Heart right ventricle (tissue), 16 donors: ENCODE results near the gene AP1M1. TPM values are rescaled to one million over a fixed set of nuclear protein-coding genes. Genes with fewer than 3 reads are reported as not detected.

Experiments
- ATAC-seq, 8 donors: fragments of 200-7000 bp; cut with Tn5 transposase; one replicate each; pipeline ENCODE4 v1.9.1; 2020; ENCODE audit warnings: mild to moderate bottlenecking in 8 of 8, moderate library complexity in 8 of 8, moderate number of reproducible peaks in 1 of 8
- DNase-seq, 2 donors: peaks; one replicate each; pipeline ENCODE4 v3.0.0-alpha.2; 2020
- H3K27ac ChIP-seq, 10 donors: fragments of 200-600 bp; sonication (generic) in 2 of 10; one replicate each; pipeline versions ENCODE4 v1.5.0 to v1.8.0; 2020 to 2022; ENCODE audit warnings: mild to moderate bottlenecking in 3 of 10
- H3K27me3 ChIP-seq, 7 donors: fragments of 200-600 bp; one replicate each; pipeline ENCODE4 v1.8.0; 2021 to 2022; ENCODE audit warnings: mild to moderate bottlenecking in 2 of 7
- H3K36me3 ChIP-seq, 9 donors: fragments of 200-600 bp; sonication (generic) in 1 of 9; one replicate each; pipeline versions ENCODE4 v1.5.0 to v1.8.0; 2020 to 2022; ENCODE audit warnings: mild to moderate bottlenecking in 2 of 9
- H3K4me1 ChIP-seq, 9 donors: fragments of 200-600 bp; sonication (generic) in 1 of 9; one replicate each; pipeline versions ENCODE4 v1.5.0 to v1.8.0; 2020 to 2022; ENCODE audit warnings: mild to moderate bottlenecking in 4 of 9
- H3K4me3 ChIP-seq, 10 donors: fragments of 200-600 bp; sonication (generic) in 2 of 10; one replicate each; pipeline versions ENCODE4 v1.5.0 to v1.8.0; 2020 to 2022; ENCODE audit warnings: mild to moderate bottlenecking in 7 of 10, moderate library complexity in 2 of 10
- H3K9me3 ChIP-seq, 11 donors: fragments of 200-600 bp in 10 of 11; sonication (generic) in 2 of 11; one replicate each; pipeline versions ENCODE4 v1.5.0 to v1.8.0; 2013 to 2022; ENCODE audit warnings: mild to moderate bottlenecking in 2 of 11, control low read depth in 1 of 11, moderate library complexity in 1 of 11
- WGBS, 2 donors: extraction: QIAGEN DNeasy Blood & Tissue Kit; methylation state at CpG; one replicate each; pipeline ENCODE4 v1.1.7; 2013; ENCODE audit warnings: inconsistent platforms in 1 of 2; 5-methylcytosine and 5-hydroxymethylcytosine counted together
- intact Hi-C, 10 donors: fragments of 100-400 bp; cut with DNase I; formaldehyde crosslinking; loops; one replicate each; pipeline versions ENCODE4 v1.11.1 to v1.14.2; 2022
- polyA plus RNA-seq, 2 donors: library from polyadenylated mRNA; stranded (reverse); fragments of 200-250 nt; gene quantifications; one replicate each; pipeline ENCODE4 v1.2.3, GENCODE V29; 2013
- total RNA-seq, 10 donors: library from RNA; stranded (reverse); fragmentation: NEBNext Ultra II Directional in 3 of 10; extraction: Animal tissue kit (Norgen Biotek cat#: 25700) in 3 of 10; gene quantifications; one replicate each; pipeline versions ENCODE4 v1.2.1 to v1.2.4, GENCODE V29; 2021 to 2023
- TF ChIP-seq, protein P1 (sequence below), 9 donors: fragments of 200-600 bp; sonication (generic) in 2 of 9; IDR thresholded peaks; one replicate each; pipeline versions ENCODE4 v1.5.0 to v1.8.0; 2021 to 2022; ENCODE audit warnings: antibody characterized with exemption in 9 of 9, mild to moderate bottlenecking in 5 of 9, moderate library complexity in 1 of 9
- donor health status: Arrhythmogenic right ventricular cardiomyopathy.
- donor health status: ischemic (EF 13 %, LVEDD 7.1; RV severe dilation, severe dysfunction).
- donor health status: healthy with polysubstance abuse.
- donor health status: DM: no; HTN: yes; CAD: no.
- donor health status: DM: no; HTN: no; CAD: no.
- donor health status: ischemic (EF 25% LVEDD 6.9; RV normal size, moderate dysfunction).
- donor health status: ischemic (EF 25% LVEDD 5.7; RV mildly dilated, moderate dysfunction).
- donor health status: healthy.
- donor health status: DM: yes; HTN: yes; CAD: no.
- donor health status: Ischemic cardiomyopathy.
- donor health status: ischemic (EF 35%, LVEDD 5.7; RV mildly dilated, moderate dysfunction).
- donor health status: nonischemic (EF 11% LVEDD 7.7; RV severe dilation, severe dysfunction).
- donor health status: DM: yes; HTN: yes; CAD: no.
- donor health status: PGD.
- donor health status: ischemic (EF 29% LVEDD 5.4; RV normal size, mild dysfunction).
- donor health status: nonischemic (EF 23%, LVEDD 6.1; RV moderate dilation, normal function).

Gene AP1M1
- total and polyA plus RNA-seq, 12 donors: 25.5 to 79.0 (median 47.0) TPM

DNA sequence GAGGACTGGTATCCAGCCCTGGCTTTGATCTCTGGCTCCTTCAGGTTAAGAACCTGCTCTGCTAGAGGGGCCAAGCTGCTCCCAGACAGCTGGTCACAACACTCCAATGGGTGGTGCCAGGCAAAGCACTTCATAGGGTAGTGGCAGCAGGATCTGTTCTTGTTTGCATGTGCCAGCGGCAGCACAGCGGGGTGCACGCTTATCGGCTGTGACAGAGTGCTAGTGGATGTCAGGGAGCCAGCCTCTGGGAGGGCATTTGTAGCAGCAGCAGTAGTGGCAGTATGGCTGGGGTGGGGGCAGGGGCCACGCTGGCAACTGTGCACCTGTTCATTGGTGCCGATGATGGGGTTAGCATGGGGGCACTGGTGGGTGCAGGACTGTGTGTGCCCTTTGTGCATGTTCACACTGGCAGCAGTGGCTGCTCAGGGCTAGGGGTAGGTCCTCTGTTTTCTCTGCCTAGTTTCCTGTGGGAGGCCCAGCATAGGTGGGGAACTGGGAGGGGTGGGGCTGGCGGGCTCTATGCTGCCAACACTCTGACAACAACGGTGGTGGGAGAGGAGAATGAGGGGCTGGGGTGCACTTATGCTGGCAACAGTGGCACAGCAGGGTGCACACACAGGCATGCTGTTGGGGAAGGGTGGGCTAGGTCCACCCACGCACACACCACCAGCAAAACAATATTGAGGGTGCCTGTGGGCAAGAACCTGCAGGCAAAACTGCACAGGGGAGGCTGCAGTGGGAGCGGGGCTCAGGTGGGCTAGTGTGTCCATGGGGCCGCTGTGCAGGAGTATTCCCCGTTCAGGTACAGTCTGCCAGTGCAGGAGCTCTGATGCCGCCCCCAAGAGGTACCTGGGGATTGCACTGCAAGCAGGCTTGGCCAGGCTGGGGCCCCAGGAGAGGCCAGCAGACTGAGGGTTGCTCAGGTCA lies 19.3 kb downstream of the AP1M1 start:
- DNase-seq (no peak), ATAC-seq (peak in 6 of 8 donors; percentile 13 to 74 (median 32))
- peaks cover 0 to 96% (median 27%) of the 10 kb centered on the region in 9 donors for H3K36me3 ChIP-seq
- WGBS, 2 donors: 87 to 91% methylated on average over 13 of the region's 13 CpGs
- H3K27me3 ChIP-seq: no peaks in the 10 kb centered on the region
- peaks cover 0 to 10% (median 0%) of the 10 kb centered on the region in 9 donors for H3K4me1 ChIP-seq
- peaks cover 0 to 34% (median 23%) of the 10 kb centered on the region in 11 donors for H3K9me3 ChIP-seq
- no peak overlapping the region for H3K4me3 ChIP-seq
- TF ChIP-seq, protein P1, sequence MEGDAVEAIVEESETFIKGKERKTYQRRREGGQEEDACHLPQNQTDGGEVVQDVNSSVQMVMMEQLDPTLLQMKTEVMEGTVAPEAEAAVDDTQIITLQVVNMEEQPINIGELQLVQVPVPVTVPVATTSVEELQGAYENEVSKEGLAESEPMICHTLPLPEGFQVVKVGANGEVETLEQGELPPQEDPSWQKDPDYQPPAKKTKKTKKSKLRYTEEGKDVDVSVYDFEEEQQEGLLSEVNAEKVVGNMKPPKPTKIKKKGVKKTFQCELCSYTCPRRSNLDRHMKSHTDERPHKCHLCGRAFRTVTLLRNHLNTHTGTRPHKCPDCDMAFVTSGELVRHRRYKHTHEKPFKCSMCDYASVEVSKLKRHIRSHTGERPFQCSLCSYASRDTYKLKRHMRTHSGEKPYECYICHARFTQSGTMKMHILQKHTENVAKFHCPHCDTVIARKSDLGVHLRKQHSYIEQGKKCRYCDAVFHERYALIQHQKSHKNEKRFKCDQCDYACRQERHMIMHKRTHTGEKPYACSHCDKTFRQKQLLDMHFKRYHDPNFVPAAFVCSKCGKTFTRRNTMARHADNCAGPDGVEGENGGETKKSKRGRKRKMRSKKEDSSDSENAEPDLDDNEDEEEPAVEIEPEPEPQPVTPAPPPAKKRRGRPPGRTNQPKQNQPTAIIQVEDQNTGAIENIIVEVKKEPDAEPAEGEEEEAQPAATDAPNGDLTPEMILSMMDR (IDR thresholded peaks at IDR 0.05): no peak
- intact Hi-C loops: no loop called here
- no peak overlapping the region for H3K27ac ChIP-seq

DNA sequence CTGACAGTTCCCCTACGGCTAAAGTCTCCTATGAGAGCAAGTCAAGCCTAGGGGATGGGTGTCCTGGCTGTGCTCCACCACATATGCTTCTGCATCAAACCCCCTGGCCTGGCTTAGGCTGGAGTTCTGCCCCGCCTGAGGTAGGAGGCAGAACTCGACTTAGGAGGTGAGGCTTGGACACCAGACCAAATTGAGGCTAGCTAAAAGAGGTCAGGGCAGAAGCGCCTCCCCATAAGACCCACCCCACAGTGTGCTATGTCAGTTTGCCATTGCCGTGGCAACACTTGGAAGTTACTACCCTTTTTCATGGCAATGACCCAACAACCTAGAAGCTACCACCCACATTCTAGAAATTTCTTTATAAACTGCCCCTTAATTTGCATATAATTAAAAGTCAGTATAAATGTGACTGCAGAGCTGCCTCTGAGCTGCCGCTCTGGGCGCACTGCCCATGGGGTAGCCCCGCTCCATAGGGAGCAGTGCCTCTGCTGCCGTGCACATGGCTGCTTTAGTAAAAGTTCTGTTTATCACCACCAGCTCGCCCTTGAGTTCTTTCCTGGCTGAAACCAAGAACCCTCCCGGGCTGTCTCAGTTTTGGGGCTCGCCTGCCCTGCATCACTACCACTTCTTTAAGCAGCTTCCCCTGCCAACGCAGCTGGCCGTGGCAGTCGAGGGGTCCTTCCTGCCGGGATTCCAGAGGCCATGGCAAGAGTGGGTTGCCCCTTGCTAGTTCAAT lies 20.2 kb downstream of the AP1M1 start:
- Histone ChIP-seq H3K9me3 (peaks cover 0 to 43% (median 27%) of the 10 kb centered on the region in 11 donors), H3K27ac (no peak overlapping the region), H3K36me3 (peaks cover 0 to 96% (median 35%) of the 10 kb centered on the region in 9 donors), H3K4me3 (no peak overlapping the region), H3K27me3 (no peaks in the 10 kb centered on the region), H3K4me1 (peaks cover 0 to 10% (median 0%) of the 10 kb centered on the region in 9 donors)
- intact Hi-C loops: no loop called here
- ATAC-seq (peak in 4 of 8 donors; percentile 10 to 53 (median 30)), DNase-seq (no peak)
- WGBS, 2 donors: 89 to 96% methylated on average over 16 of the region's 16 CpGs
- TF ChIP-seq, protein P1 (IDR thresholded peaks at IDR 0.05): no peak

DNA sequence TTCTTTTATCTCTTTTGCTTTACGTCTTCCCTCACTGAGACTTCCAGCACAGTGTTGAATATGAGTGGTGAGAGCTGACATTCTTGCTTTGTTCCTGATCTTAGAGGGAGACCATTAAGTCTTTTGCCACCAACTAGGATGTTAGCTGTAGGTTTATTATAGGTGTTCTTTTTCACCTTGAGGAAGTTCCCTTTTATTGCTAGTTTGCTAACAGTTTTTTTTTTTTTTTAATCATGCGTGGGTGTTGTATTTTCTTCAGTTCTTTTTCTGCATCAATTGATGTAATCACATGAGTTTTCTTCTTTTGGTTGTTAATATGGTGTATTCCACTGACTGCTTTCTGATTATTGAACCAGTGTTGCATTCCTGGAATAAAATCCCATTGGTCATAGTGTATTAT lies 21.1 kb downstream of the AP1M1 start:
- TF ChIP-seq, protein P1 (IDR thresholded peaks at IDR 0.05): no peak
- Histone ChIP-seq H3K4me3 (no peak overlapping the region), H3K27ac (no peak overlapping the region), H3K36me3 (peaks cover 0 to 96% (median 45%) of the 10 kb centered on the region in 9 donors), H3K9me3 (peaks cover 0 to 43% (median 27%) of the 10 kb centered on the region in 11 donors), H3K27me3 (no peaks in the 10 kb centered on the region), H3K4me1 (peaks cover 0 to 10% (median 0%) of the 10 kb centered on the region in 9 donors)
- 86 to 96% methylated on average over 2 of the region's 2 CpGs for WGBS, 2 donors
- intact Hi-C loops: no loop called here
- no peak for DNase-seq
- ATAC-seq: no peak

DNA sequence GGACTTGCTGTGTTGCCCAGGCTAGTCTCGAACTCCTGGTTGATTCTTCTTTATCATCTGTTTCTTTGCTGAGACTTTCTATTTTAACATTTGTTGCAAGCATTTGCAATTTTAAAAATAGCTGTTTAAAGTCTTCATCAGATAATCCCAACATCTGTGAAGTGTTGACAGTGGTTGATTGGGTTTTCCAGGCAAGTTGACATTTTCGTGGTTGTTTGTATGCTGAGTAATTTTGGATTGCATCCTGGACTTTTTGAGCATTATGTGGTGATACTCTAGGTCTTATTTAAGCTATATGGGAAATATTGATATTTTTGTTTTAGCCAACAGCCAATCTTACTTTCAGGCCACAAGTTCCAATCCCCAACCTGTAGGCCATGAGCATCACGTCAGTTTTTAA lies 25.1 kb downstream of the AP1M1 start:
- ATAC-seq: no peak
- Histone ChIP-seq H3K4me3 (no peak overlapping the region), H3K27ac (no peak overlapping the region), H3K27me3 (no peaks in the 10 kb centered on the region), H3K9me3 (peaks cover 0 to 43% (median 27%) of the 10 kb centered on the region in 11 donors), H3K36me3 (peaks cover 0 to 100% (median 70%) of the 10 kb centered on the region in 9 donors), H3K4me1 (no peaks in the 10 kb centered on the region)
- intact Hi-C loops: no loop called here
- TF ChIP-seq, protein P1 (IDR thresholded peaks at IDR 0.05): no peak
- 87 to 96% methylated on average over 3 of the region's 3 CpGs for WGBS, 2 donors
- DNase-seq: no peak
